ENCODE results near the gene EIF2S1. TPM values are rescaled to one million over a fixed set of nuclear protein-coding genes. Genes with fewer than 3 reads are reported as not detected.

The EIF2S1 gene
- total and polyA plus RNA-seq, 10 donors = 13.9 to 68.6 (median 52.0) TPM

DNA sequence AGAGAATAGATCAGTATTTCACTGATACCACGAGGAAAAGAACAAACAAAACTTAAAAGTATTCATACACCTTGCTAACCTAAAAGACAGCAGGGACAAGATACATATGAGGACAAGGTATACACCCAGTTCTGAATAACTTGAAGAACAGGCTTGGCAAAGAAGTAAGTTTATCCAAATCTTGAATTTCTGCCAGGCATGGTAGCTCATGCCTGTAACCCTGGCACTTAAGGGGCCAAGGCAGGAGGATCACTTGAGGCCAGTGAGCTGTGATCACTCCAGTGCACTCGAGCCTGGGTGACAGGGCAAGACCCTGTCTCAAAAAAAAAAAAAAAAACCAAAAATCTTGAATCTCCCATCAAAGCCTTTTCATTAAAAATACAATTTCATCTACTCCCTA lies 25.0 kb downstream of the EIF2S1 start:
- no peak for TF ChIP-seq POLR2AphosphoS5 (IDR thresholded peaks at IDR 0.05)
- no peaks in the 10 kb centered on the region for H3K27me3 ChIP-seq (replicated peaks in 1 of 7)
- intact Hi-C loops (cut with DNase I; ENCODE audit: low total_unique reads) = no loop called here
- peaks cover 0 to 83% (median 65%) of the 10 kb centered on the region in 6 donors for H3K36me3 ChIP-seq
- no peak overlapping the region for H3K4me3 ChIP-seq
- H3K4me1 ChIP-seq = peaks cover 0 to 7% (median 0%) of the 10 kb centered on the region in 6 donors
- no peaks in the 10 kb centered on the region for H3K9me3 ChIP-seq
- 76 to 93% (median 87%) methylated on average over 2 of the region's 2 CpGs for WGBS, 5 donors
- H3K27ac ChIP-seq = no peak overlapping the region
- DNase-seq = no peak

DNA sequence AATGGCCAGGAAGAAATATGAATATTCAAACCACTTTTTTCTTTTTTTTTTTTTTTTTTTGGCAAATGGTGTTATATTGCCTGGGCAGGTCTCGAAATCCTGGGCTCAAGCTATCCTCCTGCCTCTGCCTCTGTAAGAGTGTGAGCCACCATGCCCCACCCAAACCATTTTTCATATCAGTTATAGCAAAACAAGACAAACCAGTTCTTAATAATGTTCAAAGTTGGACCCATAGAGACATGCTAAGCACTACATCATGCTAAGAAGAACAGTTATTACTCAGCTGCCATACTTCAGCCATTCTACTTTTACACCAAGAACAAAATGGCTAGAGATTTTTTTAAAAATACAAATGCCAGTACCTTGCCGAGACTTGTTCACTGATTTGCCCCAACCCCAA lies 25.5 kb downstream of the EIF2S1 start:
- H3K27me3 ChIP-seq (replicated peaks in 1 of 7) = no peaks in the 10 kb centered on the region
- no peak overlapping the region for H3K27ac ChIP-seq
- no peak for DNase-seq
- no peaks in the 10 kb centered on the region for H3K9me3 ChIP-seq
- no peak overlapping the region for H3K4me3 ChIP-seq
- H3K4me1 ChIP-seq = peaks cover 0 to 7% (median 0%) of the 10 kb centered on the region in 6 donors
- intact Hi-C loops (cut with DNase I; ENCODE audit: low total_unique reads) = no loop called here
- TF ChIP-seq POLR2AphosphoS5 (IDR thresholded peaks at IDR 0.05) = no peak
- TF ChIP-seq, protein P1, sequence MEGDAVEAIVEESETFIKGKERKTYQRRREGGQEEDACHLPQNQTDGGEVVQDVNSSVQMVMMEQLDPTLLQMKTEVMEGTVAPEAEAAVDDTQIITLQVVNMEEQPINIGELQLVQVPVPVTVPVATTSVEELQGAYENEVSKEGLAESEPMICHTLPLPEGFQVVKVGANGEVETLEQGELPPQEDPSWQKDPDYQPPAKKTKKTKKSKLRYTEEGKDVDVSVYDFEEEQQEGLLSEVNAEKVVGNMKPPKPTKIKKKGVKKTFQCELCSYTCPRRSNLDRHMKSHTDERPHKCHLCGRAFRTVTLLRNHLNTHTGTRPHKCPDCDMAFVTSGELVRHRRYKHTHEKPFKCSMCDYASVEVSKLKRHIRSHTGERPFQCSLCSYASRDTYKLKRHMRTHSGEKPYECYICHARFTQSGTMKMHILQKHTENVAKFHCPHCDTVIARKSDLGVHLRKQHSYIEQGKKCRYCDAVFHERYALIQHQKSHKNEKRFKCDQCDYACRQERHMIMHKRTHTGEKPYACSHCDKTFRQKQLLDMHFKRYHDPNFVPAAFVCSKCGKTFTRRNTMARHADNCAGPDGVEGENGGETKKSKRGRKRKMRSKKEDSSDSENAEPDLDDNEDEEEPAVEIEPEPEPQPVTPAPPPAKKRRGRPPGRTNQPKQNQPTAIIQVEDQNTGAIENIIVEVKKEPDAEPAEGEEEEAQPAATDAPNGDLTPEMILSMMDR (IDR thresholded peaks at IDR 0.05 in 8 of 11, conservative IDR thresholded peaks at IDR 0.05 in 3 of 11) = no peak
- TF ChIP-seq POLR2A (IDR thresholded peaks at IDR 0.05) = no peak
- H3K36me3 ChIP-seq = peaks cover 0 to 78% (median 60%) of the 10 kb centered on the region in 6 donors
- WGBS, 5 donors = 91 to 99% (median 96%) methylated on average over 2 of the region's 2 CpGs

DNA sequence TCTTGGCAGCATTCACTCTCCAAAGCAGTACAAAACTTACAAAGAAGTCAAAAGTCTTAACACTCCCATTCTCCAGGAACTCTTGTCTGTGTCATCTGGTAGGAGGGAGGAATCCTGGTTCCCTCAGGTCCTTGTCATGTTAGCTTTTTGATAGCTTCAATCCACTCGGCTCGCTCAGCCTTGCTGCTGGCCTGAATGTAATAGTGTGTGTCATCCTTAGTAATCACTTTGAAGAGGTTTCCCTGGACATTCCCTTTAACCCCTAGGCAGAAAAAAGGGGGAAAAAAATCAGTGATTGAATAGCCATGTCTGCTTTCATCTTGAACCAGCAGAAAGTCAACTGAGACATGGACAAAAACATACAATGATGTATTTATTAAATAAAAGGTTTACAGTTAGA lies 27.1 kb downstream of the EIF2S1 start:
- no peak overlapping the region for H3K27ac ChIP-seq
- TF ChIP-seq POLR2A (IDR thresholded peaks at IDR 0.05) (no peak), POLR2AphosphoS5 (IDR thresholded peaks at IDR 0.05) (peak in 1 of 3 donors; percentile 18)

DNA sequence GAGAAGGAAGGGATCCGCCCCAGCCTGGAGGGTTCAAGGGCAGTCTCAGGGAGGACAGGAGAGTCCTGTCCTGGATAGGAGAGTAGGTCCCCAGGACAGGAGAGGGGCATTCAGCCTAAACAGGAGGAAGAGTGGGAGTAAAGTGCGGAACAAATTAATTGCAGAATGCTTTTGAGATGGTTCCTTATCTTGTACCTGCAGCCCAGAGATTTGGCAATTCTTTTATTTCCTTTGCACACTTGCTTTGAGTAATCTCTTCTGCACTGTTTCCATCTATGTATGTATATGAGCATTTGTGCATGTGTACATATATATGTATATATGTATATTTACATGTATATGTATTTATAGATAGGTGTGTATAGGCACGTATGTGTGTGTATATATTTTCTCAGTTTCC lies 29.1 kb downstream of the EIF2S1 start:
- Histone ChIP-seq H3K4me1 (peaks cover 0 to 7% (median 0%) of the 10 kb centered on the region in 6 donors), H3K27ac (no peak overlapping the region), H3K9me3 (no peaks in the 10 kb centered on the region), H3K27me3 (replicated peaks in 1 of 7) (no peaks in the 10 kb centered on the region), H3K4me3 (no peak overlapping the region), H3K36me3 (peaks cover 0 to 41% (median 23%) of the 10 kb centered on the region in 6 donors)
- intact Hi-C loops (cut with DNase I; ENCODE audit: low total_unique reads) = no loop called here
- no peak for TF ChIP-seq POLR2A (IDR thresholded peaks at IDR 0.05)
- TF ChIP-seq, protein P1 (IDR thresholded peaks at IDR 0.05 in 8 of 11, conservative IDR thresholded peaks at IDR 0.05 in 3 of 11) = no peak
- TF ChIP-seq POLR2AphosphoS5 (IDR thresholded peaks at IDR 0.05) = no peak
- DNase-seq = no peak
- 58 to 78% (median 65%) methylated on average over 3 of the region's 3 CpGs for WGBS, 5 donors

More for the DNA sequence above, 27.1 kb downstream of the EIF2S1 start:
- Histone ChIP-seq H3K4me3 (no peak overlapping the region), H3K36me3 (peaks cover 0 to 62% (median 44%) of the 10 kb centered on the region in 6 donors), H3K27me3 (replicated peaks in 1 of 7) (no peaks in the 10 kb centered on the region), H3K9me3 (no peaks in the 10 kb centered on the region), H3K4me1 (peaks cover 0 to 7% (median 0%) of the 10 kb centered on the region in 6 donors)
- WGBS, 5 donors = 83 to 93% (median 92%) methylated on average over 2 of the region's 2 CpGs
- DNase-seq = no peak
- intact Hi-C loops (cut with DNase I; ENCODE audit: low total_unique reads) = no loop called here

DNA sequence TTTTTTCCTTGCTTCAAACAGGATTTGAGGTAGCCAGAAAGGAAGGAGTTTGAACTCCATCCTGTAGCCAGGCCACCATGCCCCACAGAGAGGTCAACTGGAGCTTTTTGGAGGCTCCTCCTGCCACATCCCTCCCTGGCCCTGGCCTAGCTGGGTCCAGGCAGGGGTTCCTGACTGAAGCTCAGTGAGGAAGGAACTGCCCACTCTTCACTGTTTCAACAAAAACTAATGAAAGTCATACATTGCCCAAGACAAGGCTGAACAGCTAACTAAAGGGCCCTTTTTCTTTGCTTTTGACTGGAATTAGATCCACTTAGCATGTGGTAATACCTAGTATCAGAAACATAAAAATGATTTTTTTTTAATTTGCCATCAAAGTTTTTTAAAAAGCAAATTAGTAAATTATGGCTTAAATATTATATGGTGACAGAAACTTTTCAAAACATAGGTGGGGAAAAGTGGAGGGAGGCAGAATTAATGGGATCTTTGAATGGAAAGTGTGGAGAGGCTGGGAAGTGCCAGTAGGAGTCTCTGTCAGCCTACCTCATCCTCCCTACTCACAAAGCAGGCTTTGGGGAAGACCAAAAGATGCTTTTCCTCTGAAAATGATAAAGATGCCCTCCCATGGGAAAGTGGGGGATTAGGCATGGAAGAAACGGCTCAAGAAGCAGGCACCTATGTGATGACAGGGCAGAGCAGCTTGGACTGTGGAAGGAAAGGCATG lies 29.8 kb downstream of the EIF2S1 start:
- no peak for DNase-seq
- TF ChIP-seq, protein P1 (IDR thresholded peaks at IDR 0.05 in 8 of 11, conservative IDR thresholded peaks at IDR 0.05 in 3 of 11) = no peak
- TF ChIP-seq POLR2A (IDR thresholded peaks at IDR 0.05) = no peak
- no peak for TF ChIP-seq POLR2AphosphoS5 (IDR thresholded peaks at IDR 0.05)
- 77 to 93% (median 92%) methylated on average over 1 of the region's 1 CpG for WGBS, 5 donors
- Histone ChIP-seq H3K9me3 (no peaks in the 10 kb centered on the region), H3K27ac (no peak overlapping the region), H3K27me3 (replicated peaks in 1 of 7) (no peaks in the 10 kb centered on the region), H3K4me3 (no peak overlapping the region), H3K36me3 (peaks cover 0 to 34% (median 16%) of the 10 kb centered on the region in 6 donors), H3K4me1 (peaks cover 0 to 7% (median 0%) of the 10 kb centered on the region in 6 donors)
- intact Hi-C loops (cut with DNase I; ENCODE audit: low total_unique reads) = no loop called here

All from spleen (tissue), 11 donors.